22Rv1 (cell line): ENCODE data around the gene MYOZ1.
"Not testable (repeated sequence)": the region's sequence is repeated elsewhere in the genome, so short reads cannot be mapped to it uniquely, and the experiment has no call there.

ENCODE experiments used
- CTCF ChIP-seq: fragments of 450-650 bp; IDR thresholded peaks from 2 replicates; pipeline ENCODE4 v1.5.1; 2017; ENCODE audit warnings: mild to moderate bottlenecking
- ZFX ChIP-seq: fragments of 450-650 bp; IDR thresholded peaks from 2 replicates; pipeline ENCODE4 v1.6.1; 2017; ENCODE audit warnings: antibody characterized with exemption, borderline replicate concordance

- TF ChIP-seq CTCF, ZFX: not testable (repeated sequence)
Observed at GRCh38 chr10:73665581-73665980, 24.3 kb upstream of the MYOZ1 start.
